A673 (cell line): ENCODE results near the gene A4GALT. TPM values are rescaled to one million over a fixed set of nuclear protein-coding genes. Genes with fewer than 3 reads are reported as not detected.
"Not testable (repeated sequence)": the region's sequence is repeated elsewhere in the genome, so short reads cannot be mapped to it uniquely, and the experiment has no call there.

ENCODE experiments used
- BruUV-seq: library from RNA; stranded (reverse); fragments of 400-500 nt; replicated peaks from 2 replicates; lab custom pipeline; 2021; lab: Mats Ljungman, UMichigan
- CTCF ChIA-PET: fragments of 300-600 bp; sonication (Branson Sonifier 250); formaldehyde crosslinking; loops from one replicate; lab custom pipeline; 2022; ENCODE audit warnings: antibody characterized with exemption; lab: Charles Lee
- POLR2A ChIA-PET: fragments of 300-600 bp; sonication (Branson Sonifier 250); formaldehyde crosslinking; loops from one replicate; lab custom pipeline; 2022; ENCODE audit warnings: antibody characterized with exemption; ENCODE audit not compliant: low non-redundant PET; lab: Charles Lee
- DNase-seq: peaks from one replicate; pipeline ENCODE4 v3.0.0-alpha.2; 2015; ENCODE audit warnings: low spot score
- H3K27ac ChIP-seq: fragments of 200-600 bp; sonication (generic); 2 replicates; pipeline ENCODE4 v1.5.1; 2016; ENCODE audit warnings: mixed run types, low read depth, mild to moderate bottlenecking, mixed read lengths, antibody characterized with exemption, low read length; ENCODE audit not compliant: poor library complexity, severe bottlenecking
- H3K27me3 ChIP-seq: fragments of 200-600 bp; sonication (generic); replicated peaks from 2 replicates; pipeline ENCODE4 v1.6.1; 2017; ENCODE audit warnings: mixed run types, low read depth, mild to moderate bottlenecking, mixed read lengths, antibody characterized with exemption, low read length; ENCODE audit not compliant: insufficient read depth, poor library complexity
- H3K36me3 ChIP-seq: fragments of 200-600 bp; sonication (generic); 2 replicates; pipeline ENCODE4 v1.6.1; 2016; ENCODE audit warnings: mixed run types, mild to moderate bottlenecking, mixed read lengths, antibody characterized with exemption, low read length; ENCODE audit not compliant: insufficient read depth, poor library complexity, severe bottlenecking
- H3K4me1 ChIP-seq: fragments of 200-600 bp; sonication (generic); 2 replicates; pipeline ENCODE4 v1.6.1; 2017; ENCODE audit warnings: mixed run types, mild to moderate bottlenecking, mixed read lengths, antibody characterized with exemption, low read length; ENCODE audit not compliant: insufficient read depth, poor library complexity, severe bottlenecking
- H3K4me3 ChIP-seq: fragments of 200-600 bp; sonication (generic); 2 replicates; pipeline ENCODE4 v1.5.1; 2016; ENCODE audit warnings: low read depth, mixed run types, mild to moderate bottlenecking, mixed read lengths, low read length; ENCODE audit not compliant: poor library complexity, severe bottlenecking
- H3K9me3 ChIP-seq: fragments of 200-600 bp; sonication (generic); 2 replicates; pipeline ENCODE4 v1.6.1; 2016; ENCODE audit warnings: mixed run types, low read depth, mild to moderate bottlenecking, mixed read lengths, antibody characterized with exemption, low read length; ENCODE audit not compliant: poor library complexity, severe bottlenecking
- CTCF ChIP-seq: fragments of 300-800, 200-600 bp; sonication (generic); conservative IDR thresholded peaks from 2 replicates; pipeline ENCODE4 v1.5.1; 2017; ENCODE audit warnings: low read depth, mild to moderate bottlenecking, antibody characterized with exemption, low read length, moderate library complexity, mixed read lengths
- EZH2 ChIP-seq: fragments of 200-600 bp; sonication (generic); IDR thresholded peaks from 2 replicates; pipeline ENCODE4 v1.6.1; 2017; ENCODE audit warnings: borderline replicate concordance, low read depth, mild to moderate bottlenecking, mixed read lengths, antibody characterized with exemption, low read length; ENCODE audit not compliant: poor library complexity, severe bottlenecking
- intact Hi-C: fragments of 100-400 bp; cut with micrococcal nuclease; formaldehyde crosslinking; loops from one replicate; pipeline ENCODE4 v1.10.0; 2022; ENCODE audit not compliant: unreplicated experiment
- total RNA-seq: library from RNA; stranded (reverse); gene quantifications from 2 replicates; pipeline ENCODE4 v1.2.3, GENCODE V29; 2021

The A4GALT gene
- total RNA-seq, 1 experiment from 2014 or later: 21.9 TPM

- Histone ChIP-seq H3K27ac (no peak overlapping the region), H3K36me3 (no peaks in the 10 kb centered on the region), H3K4me3 (no peak overlapping the region), H3K9me3 (no peaks in the 10 kb centered on the region), H3K4me1 (no peaks in the 10 kb centered on the region), H3K27me3 (no peaks in the 10 kb centered on the region)
- intact Hi-C loops: no loop called here
- ChIA-PET POLR2A (no interaction called here), CTCF (no interaction called here)
- no peak for DNase-seq
- no TSS peak for BruUV-seq
- no peak for TF ChIP-seq EZH2
- no peak for TF ChIP-seq CTCF
Measured at GRCh38 chr22:42670921-42671709, 49.6 kb downstream of the A4GALT start.

GRCh38 chr22:42670046-42670445, 50.6 kb downstream of the A4GALT start:
- intact Hi-C loops: no loop called here
- no peaks in the 10 kb centered on the region for H3K9me3 ChIP-seq
- H3K27me3 ChIP-seq: no peaks in the 10 kb centered on the region
- CTCF ChIA-PET: no interaction called here
- POLR2A ChIA-PET: no interaction called here
- H3K4me1 ChIP-seq: no peaks in the 10 kb centered on the region
- BruUV-seq: no TSS peak
- H3K4me3 ChIP-seq: no peak overlapping the region
- H3K27ac ChIP-seq: no peak overlapping the region
- no peaks in the 10 kb centered on the region for H3K36me3 ChIP-seq
- DNase-seq: no peak
- no peak for TF ChIP-seq CTCF
- TF ChIP-seq EZH2: no peak

- DNase-seq, H3K4me1 ChIP-seq, intact Hi-C loops, H3K27me3 ChIP-seq, H3K27ac ChIP-seq, H3K36me3 ChIP-seq, H3K4me3 ChIP-seq, BruUV-seq, H3K9me3 ChIP-seq, CTCF ChIA-PET: not testable (repeated sequence)
- POLR2A ChIA-PET: interaction anchor here (0.7 kb wide), 1 partner anchor 17 kb away, joined by 3 read pairs; no protein-coding TSS in a partner anchor
Measured at GRCh38 chr22:42666393-42666792, 54.3 kb downstream of the A4GALT start.
